HG02973 (cell line): ENCODE results near the gene CERS3.

Experiments
- ATAC-seq: cut with Tn5 transposase; IDR thresholded peaks from one replicate; pipeline ENCODE4 v1.9.1; 2021; ENCODE audit warnings: moderate library complexity; ENCODE audit not compliant: unreplicated experiment

Gene CERS3

GRCh38 chr15:100531204-100531603 lies 2.5 kb upstream of the CERS3 start:
- ATAC-seq = no peak

GRCh38 chr15:100529556-100529955 lies 806 bp upstream of the CERS3 start:
- ATAC-seq = no peak

GRCh38 chr15:100526027-100526481 lies 2.7 kb downstream of the CERS3 start:
- ATAC-seq = no peak

GRCh38 chr15:100525436-100525835 lies 3.3 kb downstream of the CERS3 start:
- no peak for ATAC-seq

GRCh38 chr15:100524326-100524725 lies 4.4 kb downstream of the CERS3 start:
- no peak for ATAC-seq

GRCh38 chr15:100521907-100522306 lies 6.8 kb downstream of the CERS3 start:
- ATAC-seq = no peak

GRCh38 chr15:100520132-100520921 lies 8.4 kb downstream of the CERS3 start:
- ATAC-seq = no peak

GRCh38 chr15:100517846-100518245 lies 10.9 kb downstream of the CERS3 start:
- no peak for ATAC-seq

GRCh38 chr15:100516643-100517512 lies 11.9 kb downstream of the CERS3 start:
- no peak for ATAC-seq

- ATAC-seq = no peak
Observed at GRCh38 chr15:100515758-100516157, 13.0 kb downstream of the CERS3 start.

GRCh38 chr15:100508641-100509300 lies 20.0 kb downstream of the CERS3 start:
- no peak for ATAC-seq

GRCh38 chr15:100502651-100503050 lies 26.1 kb downstream of the CERS3 start:
- ATAC-seq = no peak

GRCh38 chr15:100501117-100501516 lies 27.6 kb downstream of the CERS3 start:
- ATAC-seq = no peak

- no peak for ATAC-seq
Observed at GRCh38 chr15:100500226-100500990, 28.3 kb downstream of the CERS3 start.

- ATAC-seq = no peak
Observed at GRCh38 chr15:100495861-100496260, 32.9 kb downstream of the CERS3 start.

- no peak for ATAC-seq
Observed at GRCh38 chr15:100493213-100493612, 35.5 kb downstream of the CERS3 start.

GRCh38 chr15:100484443-100484842 lies 44.3 kb downstream of the CERS3 start:
- no peak for ATAC-seq

GRCh38 chr15:100483370-100483769 lies 45.4 kb downstream of the CERS3 start:
- ATAC-seq = no peak

GRCh38 chr15:100476805-100477204 lies 51.9 kb downstream of the CERS3 start:
- ATAC-seq = no peak

GRCh38 chr15:100472736-100473135 lies 56.0 kb downstream of the CERS3 start:
- no peak for ATAC-seq

- no peak for ATAC-seq
Observed at GRCh38 chr15:100471933-100472332, 56.8 kb downstream of the CERS3 start.
